HG03045 (cell line): Measurements from ENCODE around the gene MLEC.
A peak's percentile ranks its signal among the peaks of the same experiment; 100 is the strongest.

Experiments
- ATAC-seq: cut with Tn5 transposase; IDR thresholded peaks from one replicate; pipeline ENCODE4 v1.9.1; 2021; ENCODE audit warnings: mild to moderate bottlenecking, moderate library complexity; ENCODE audit not compliant: unreplicated experiment

MLEC gene

GRCh38 chr12:120686690-120687577 is at the start of gene MLEC:
Gene MLEC, plus strand, starts transcription at chr12:120687149. Its CDS starts 148 bp downstream, at chr12:120687297.
- peak; percentile 77 for ATAC-seq

- peak; percentile 66 for ATAC-seq
Measured at GRCh38 chr12:120639771-120640721, 46.9 kb upstream of the MLEC start, which contains the start of gene CABP1. Gene CABP1, plus strand, starts transcription at chr12:120640626. Its CDS starts 60 bp downstream, at chr12:120640686.

- ATAC-seq: peak; percentile 37
Measured at GRCh38 chr12:120640861-120641833, 45.8 kb upstream of the MLEC start.

GRCh38 chr12:120642121-120642520 is 44.8 kb upstream of the MLEC start:
- ATAC-seq: no peak

- ATAC-seq: no peak
Measured at GRCh38 chr12:120642826-120643225, 44.1 kb upstream of the MLEC start.

- no peak for ATAC-seq
Measured at GRCh38 chr12:120643574-120643973, 43.4 kb upstream of the MLEC start.

GRCh38 chr12:120646044-120646443 is 40.9 kb upstream of the MLEC start:
- no peak for ATAC-seq

- ATAC-seq: no peak
Measured at GRCh38 chr12:120647375-120647755, 39.6 kb upstream of the MLEC start.

GRCh38 chr12:120649442-120650232 is 37.3 kb upstream of the MLEC start:
- ATAC-seq: no peak

GRCh38 chr12:120650233-120650690 is 36.7 kb upstream of the MLEC start:
- no peak for ATAC-seq

- no peak for ATAC-seq
Measured at GRCh38 chr12:120651821-120652220, 35.1 kb upstream of the MLEC start.

GRCh38 chr12:120652656-120653435 is 34.1 kb upstream of the MLEC start:
- no peak for ATAC-seq

GRCh38 chr12:120653611-120654010 is 33.3 kb upstream of the MLEC start:
- no peak for ATAC-seq

- ATAC-seq: no peak
Measured at GRCh38 chr12:120654656-120655055, 32.3 kb upstream of the MLEC start.

- ATAC-seq: no peak
Measured at GRCh38 chr12:120656008-120656407, 30.9 kb upstream of the MLEC start.

- no peak for ATAC-seq
Measured at GRCh38 chr12:120658286-120659150, 28.4 kb upstream of the MLEC start.

- no peak for ATAC-seq
Measured at GRCh38 chr12:120659151-120659525, 27.8 kb upstream of the MLEC start.

- ATAC-seq: no peak
Measured at GRCh38 chr12:120661432-120661831, 25.5 kb upstream of the MLEC start.
